A549 (cell line): ENCODE measurements around the gene TFDP2. TPM values are rescaled to one million over a fixed set of nuclear protein-coding genes. Genes with fewer than 3 reads are reported as not detected.
A peak's percentile ranks its signal among the peaks of the same experiment; 100 is the strongest.

Source experiments
- ATAC-seq, 2 experiments: fragments of 200-7000 bp in 1 of 2; fragments of >200 bp in 1 of 2; cut with Nextera tagmentation in 1 of 2; cut with Tn5 transposase in 1 of 2; 3 replicates each; pipeline versions ENCODE4 v1.8.0 to v1.9.1; 2018 to 2020; ENCODE audit warnings: mild to moderate bottlenecking in 1 of 2, moderate library complexity in 1 of 2
- CTCF ChIA-PET: fragments of 300-600 bp; sonication (Branson Sonifier 250); formaldehyde crosslinking; extraction: SDS; loops from one replicate; lab custom pipeline; 2021; ENCODE audit warnings: antibody characterized with exemption, inconsistent platforms; lab: Yijun Ruan, JAX
- POLR2A ChIA-PET: fragments of 350-600 bp; formaldehyde crosslinking; extraction: SDS; loops from one replicate; lab custom pipeline; 2021; ENCODE audit warnings: antibody characterized with exemption, inconsistent platforms; lab: Yijun Ruan, JAX
- DNase-seq, 2 experiments: peaks; one replicate each; pipeline versions ENCODE4 v3.0.0 to v3.0.0-alpha.2; 2011 to 2016; ENCODE audit warnings: low read depth in 1 of 2, low spot score in 1 of 2
- FAIRE-seq: peaks from 2 replicates; lab custom pipeline; 2011; peaks lifted over from hg19 to GRCh38; lab: Jason Lieb, UNC
- H3K27ac ChIP-seq, 2 experiments: fragments of >200 bp; sonication (Bioruptor Twin); formaldehyde crosslinking; 3 replicates each; pipeline ENCODE4 v1.5.1; 2016 to 2017
- H3K4me1 ChIP-seq: fragments of >200 bp; sonication (Bioruptor Twin); formaldehyde crosslinking; 3 replicates; pipeline ENCODE4 v1.6.1; 2016
- H3K4me2 ChIP-seq: fragments of >200 bp; sonication (Bioruptor Twin); formaldehyde crosslinking; 3 replicates; pipeline ENCODE4 v1.6.1; 2016
- H3K4me3 ChIP-seq: fragments of >200 bp; sonication (Bioruptor Twin); formaldehyde crosslinking; 3 replicates; pipeline ENCODE4 v1.5.1; 2016
- H3K9me3 ChIP-seq: fragments of >200 bp; sonication (Bioruptor Twin); formaldehyde crosslinking; 3 replicates; pipeline ENCODE4 v1.6.1; 2016
- CHD4 ChIP-seq: fragments of 200-600 bp; sonication (generic); IDR thresholded peaks from 2 replicates; pipeline ENCODE4 v1.6.1; 2016; ENCODE audit warnings: antibody characterized with exemption, mild to moderate bottlenecking, borderline replicate concordance
- EHF ChIP-seq: fragments of 250-450 bp; sonication (Bioruptor Pico); IDR thresholded peaks from 2 replicates; pipeline ENCODE4 v1.5.0; 2020; ENCODE audit warnings: mild to moderate bottlenecking
- FOSB ChIP-seq: fragments of 250-450 bp; sonication (Bioruptor Pico); IDR thresholded peaks from 2 replicates; pipeline ENCODE4 v1.5.0; 2020; ENCODE audit warnings: mild to moderate bottlenecking, moderate library complexity
- KDM1A ChIP-seq: fragments of 200-600 bp; sonication (generic); IDR thresholded peaks from 2 replicates; pipeline ENCODE4 v1.6.1; 2016; ENCODE audit warnings: low read depth, mild to moderate bottlenecking
- PHF8 ChIP-seq: fragments of 200-600 bp; sonication (generic); IDR thresholded peaks from 2 replicates; pipeline ENCODE4 v1.6.1; 2016; ENCODE audit warnings: low read depth, mild to moderate bottlenecking, antibody characterized with exemption, moderate library complexity, borderline replicate concordance
- POLR2AphosphoS2 ChIP-seq: conservative IDR thresholded peaks from 2 replicates; pipeline ENCODE4 v1.6.1; 2012; ENCODE audit warnings: low read length, improper control_type of control experiment, inconsistent platforms
- RAD21 ChIP-seq, 2 experiments: fragments of >200 bp in 1 of 2; sonication (Bioruptor Twin) in 1 of 2; formaldehyde crosslinking in 1 of 2; IDR thresholded peaks in 1 of 2; conservative IDR thresholded peaks in 1 of 2; 2 replicates in 1 of 2; 3 replicates in 1 of 2; pipeline ENCODE4 v1.6.1; 2012 to 2018; ENCODE audit warnings: inconsistent platforms in 1 of 2
- RNF2 ChIP-seq: fragments of 200-600 bp; sonication (generic); IDR thresholded peaks from 2 replicates; pipeline ENCODE4 v1.6.1; 2016; ENCODE audit warnings: low read depth, mild to moderate bottlenecking, antibody characterized with exemption, moderate library complexity, borderline replicate concordance
- ZC3H11A ChIP-seq: fragments of 450-650 bp; IDR thresholded peaks from 2 replicates; pipeline ENCODE4 v1.6.1; 2014; ENCODE audit warnings: antibody characterized with exemption, mild to moderate bottlenecking
- ZFP36 ChIP-seq: fragments of 450-650 bp; IDR thresholded peaks from 2 replicates; pipeline ENCODE4 v1.6.1; 2014; ENCODE audit warnings: borderline replicate concordance; ENCODE audit not compliant: partially characterized antibody
- ZNF302 ChIP-seq: fragments of 250-450 bp; sonication (Bioruptor Pico); IDR thresholded peaks from 2 replicates; pipeline ENCODE4 v1.9.0; 2021; ENCODE audit warnings: inconsistent platforms, mild to moderate bottlenecking, moderate library complexity
- WGBS: methylation state at CpG from one replicate; pipeline ENCODE4 v1.1.6; 2017; ENCODE audit errors: missing lambda C conversion rate; 5-methylcytosine and 5-hydroxymethylcytosine counted together
- polyA plus RNA-seq, 4 experiments: library from polyadenylated mRNA; depleted of rRNA in 3 of 4; stranded (reverse); fragments of >200 nt; fragmentation: RNase III in 1 of 4; extraction: RNeasy Plus Mini Kit Qiagen cat#74134 plus additional on column Dnase treatment in 1 of 4; gene quantifications; 2 replicates in 3 of 4; 3 replicates in 1 of 4; pipeline ENCODE4 v1.2.3, GENCODE V29; 2011 to 2017
- TF ChIP-seq, protein P1 (sequence below): fragments of 200-600 bp; sonication (generic); IDR thresholded peaks from 2 replicates; pipeline ENCODE4 v1.6.1; 2016; ENCODE audit warnings: antibody characterized with exemption, mild to moderate bottlenecking, moderate library complexity
- TF ChIP-seq, protein P2 (sequence below): fragments of 250-450 bp; sonication (Bioruptor Pico); IDR thresholded peaks from 2 replicates; pipeline ENCODE4 v1.5.0; 2021; ENCODE audit warnings: mild to moderate bottlenecking, moderate library complexity, borderline replicate concordance
- TF ChIP-seq, protein P3 (sequence below): fragments of >200 bp; sonication (Bioruptor Twin); formaldehyde crosslinking; IDR thresholded peaks from 3 replicates; pipeline ENCODE4 v1.5.1; 2016
- TF ChIP-seq, protein P4 (sequence below): fragments of >200 bp; sonication (Bioruptor Twin); formaldehyde crosslinking; IDR thresholded peaks from 3 replicates; pipeline ENCODE4 v1.6.1; 2016
- TF ChIP-seq, protein P5 (sequence below): IDR thresholded peaks from 2 replicates; pipeline ENCODE4 v1.6.1; 2012; ENCODE audit warnings: low read depth, borderline replicate concordance

The TFDP2 gene
- polyA plus RNA-seq, 2 of the 4 experiments (the other 2 are of a cell fraction), result 9.6 to 61.5 TPM

DNA sequence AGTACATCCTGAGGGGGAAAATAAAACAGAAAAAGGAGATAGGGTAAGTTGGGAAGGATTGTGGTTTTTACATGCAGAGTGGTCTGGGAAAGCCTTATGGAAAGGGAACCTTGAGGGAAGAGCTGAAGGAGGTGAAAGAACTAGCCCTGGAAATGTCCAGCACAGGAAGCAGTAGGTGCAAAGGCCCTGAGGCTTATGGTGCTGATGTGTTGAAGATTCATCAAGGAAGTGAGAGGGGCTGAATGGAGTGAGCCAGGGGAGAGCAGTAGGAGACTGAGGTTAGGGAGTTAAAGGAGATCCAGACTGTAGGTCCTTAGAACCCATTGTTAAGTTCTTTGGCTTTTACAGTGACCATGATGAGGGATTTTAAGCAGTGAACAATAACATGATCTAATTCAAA lies 239.9 kb downstream of the TFDP2 start:
- Histone ChIP-seq H3K9me3 (no peaks in the 10 kb centered on the region), H3K27ac (no peak overlapping the region), H3K4me3 (no peak overlapping the region), H3K4me2 (no peak overlapping the region), H3K4me1 (no peaks in the 10 kb centered on the region)
- DNase-seq (no peak), ATAC-seq (no peak), FAIRE-seq (no peak)
- POLR2A ChIA-PET, result no interaction called here
- CTCF ChIA-PET, result interaction anchor here (1.0 to 1.5 kb wide), 2 partner anchors 9 to 34 kb away, joined by 4 to 5 read pairs; no protein-coding TSS in a partner anchor
- TF ChIP-seq, protein P1, sequence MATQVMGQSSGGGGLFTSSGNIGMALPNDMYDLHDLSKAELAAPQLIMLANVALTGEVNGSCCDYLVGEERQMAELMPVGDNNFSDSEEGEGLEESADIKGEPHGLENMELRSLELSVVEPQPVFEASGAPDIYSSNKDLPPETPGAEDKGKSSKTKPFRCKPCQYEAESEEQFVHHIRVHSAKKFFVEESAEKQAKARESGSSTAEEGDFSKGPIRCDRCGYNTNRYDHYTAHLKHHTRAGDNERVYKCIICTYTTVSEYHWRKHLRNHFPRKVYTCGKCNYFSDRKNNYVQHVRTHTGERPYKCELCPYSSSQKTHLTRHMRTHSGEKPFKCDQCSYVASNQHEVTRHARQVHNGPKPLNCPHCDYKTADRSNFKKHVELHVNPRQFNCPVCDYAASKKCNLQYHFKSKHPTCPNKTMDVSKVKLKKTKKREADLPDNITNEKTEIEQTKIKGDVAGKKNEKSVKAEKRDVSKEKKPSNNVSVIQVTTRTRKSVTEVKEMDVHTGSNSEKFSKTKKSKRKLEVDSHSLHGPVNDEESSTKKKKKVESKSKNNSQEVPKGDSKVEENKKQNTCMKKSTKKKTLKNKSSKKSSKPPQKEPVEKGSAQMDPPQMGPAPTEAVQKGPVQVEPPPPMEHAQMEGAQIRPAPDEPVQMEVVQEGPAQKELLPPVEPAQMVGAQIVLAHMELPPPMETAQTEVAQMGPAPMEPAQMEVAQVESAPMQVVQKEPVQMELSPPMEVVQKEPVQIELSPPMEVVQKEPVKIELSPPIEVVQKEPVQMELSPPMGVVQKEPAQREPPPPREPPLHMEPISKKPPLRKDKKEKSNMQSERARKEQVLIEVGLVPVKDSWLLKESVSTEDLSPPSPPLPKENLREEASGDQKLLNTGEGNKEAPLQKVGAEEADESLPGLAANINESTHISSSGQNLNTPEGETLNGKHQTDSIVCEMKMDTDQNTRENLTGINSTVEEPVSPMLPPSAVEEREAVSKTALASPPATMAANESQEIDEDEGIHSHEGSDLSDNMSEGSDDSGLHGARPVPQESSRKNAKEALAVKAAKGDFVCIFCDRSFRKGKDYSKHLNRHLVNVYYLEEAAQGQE, result no peak
- TF ChIP-seq ZNF302 (CRISPR knock-in tag), result no peak
- TF ChIP-seq RAD21 (conservative IDR thresholded peaks at IDR 0.05 in 1 of 2, IDR thresholded peaks at IDR 0.05 in 1 of 2), result no peak
- TF ChIP-seq ZFP36, result no peak
- TF ChIP-seq FOSB (CRISPR knock-in tag), result no peak
- no peak for TF ChIP-seq ZC3H11A
- TF ChIP-seq CHD4, result no peak
- TF ChIP-seq, protein P2, sequence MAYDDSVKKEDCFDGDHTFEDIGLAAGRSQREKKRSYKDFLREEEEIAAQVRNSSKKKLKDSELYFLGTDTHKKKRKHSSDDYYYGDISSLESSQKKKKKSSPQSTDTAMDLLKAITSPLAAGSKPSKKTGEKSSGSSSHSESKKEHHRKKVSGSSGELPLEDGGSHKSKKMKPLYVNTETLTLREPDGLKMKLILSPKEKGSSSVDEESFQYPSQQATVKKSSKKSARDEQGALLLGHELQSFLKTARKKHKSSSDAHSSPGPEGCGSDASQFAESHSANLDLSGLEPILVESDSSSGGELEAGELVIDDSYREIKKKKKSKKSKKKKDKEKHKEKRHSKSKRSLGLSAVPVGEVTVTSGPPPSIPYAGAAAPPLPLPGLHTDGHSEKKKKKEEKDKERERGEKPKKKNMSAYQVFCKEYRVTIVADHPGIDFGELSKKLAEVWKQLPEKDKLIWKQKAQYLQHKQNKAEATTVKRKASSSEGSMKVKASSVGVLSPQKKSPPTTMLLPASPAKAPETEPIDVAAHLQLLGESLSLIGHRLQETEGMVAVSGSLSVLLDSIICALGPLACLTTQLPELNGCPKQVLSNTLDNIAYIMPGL (CRISPR knock-in tag), result no peak
- TF ChIP-seq EHF (CRISPR knock-in tag), result no peak
- no peak for TF ChIP-seq PHF8
- no peak for TF ChIP-seq KDM1A
- TF ChIP-seq, all 56 proteins: peak for 0

DNA sequence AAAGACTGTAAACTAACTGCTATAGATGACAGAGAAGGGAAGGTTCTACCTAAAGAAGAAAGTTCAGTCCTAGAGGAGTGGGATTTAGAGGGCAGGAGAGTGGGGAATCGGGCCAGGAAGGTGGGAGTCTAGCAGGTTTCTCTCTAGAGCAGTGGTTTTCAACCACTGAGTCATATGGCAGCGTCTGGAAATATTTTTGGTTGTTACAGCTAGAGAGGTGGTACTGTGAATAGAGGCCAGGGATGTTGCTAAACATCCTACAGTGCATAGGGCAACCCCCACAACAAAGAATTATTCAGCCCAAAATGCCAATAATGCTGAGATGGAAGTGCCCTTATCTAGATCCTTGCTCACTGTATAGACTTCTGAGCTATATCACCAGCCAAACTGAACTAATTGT lies 244.2 kb downstream of the TFDP2 start:
- POLR2A ChIA-PET, result no interaction called here
- 86% methylated on average over 2 of the region's 2 CpGs for WGBS

More for the DNA sequence above, 244.2 kb downstream of the TFDP2 start:
- no peak overlapping the region for H3K27ac ChIP-seq
- no peak for DNase-seq
- TF ChIP-seq PHF8 (no peak), ZC3H11A (no peak), RNF2 (no peak), POLR2AphosphoS2 (no peak)
- TF ChIP-seq, protein P3, sequence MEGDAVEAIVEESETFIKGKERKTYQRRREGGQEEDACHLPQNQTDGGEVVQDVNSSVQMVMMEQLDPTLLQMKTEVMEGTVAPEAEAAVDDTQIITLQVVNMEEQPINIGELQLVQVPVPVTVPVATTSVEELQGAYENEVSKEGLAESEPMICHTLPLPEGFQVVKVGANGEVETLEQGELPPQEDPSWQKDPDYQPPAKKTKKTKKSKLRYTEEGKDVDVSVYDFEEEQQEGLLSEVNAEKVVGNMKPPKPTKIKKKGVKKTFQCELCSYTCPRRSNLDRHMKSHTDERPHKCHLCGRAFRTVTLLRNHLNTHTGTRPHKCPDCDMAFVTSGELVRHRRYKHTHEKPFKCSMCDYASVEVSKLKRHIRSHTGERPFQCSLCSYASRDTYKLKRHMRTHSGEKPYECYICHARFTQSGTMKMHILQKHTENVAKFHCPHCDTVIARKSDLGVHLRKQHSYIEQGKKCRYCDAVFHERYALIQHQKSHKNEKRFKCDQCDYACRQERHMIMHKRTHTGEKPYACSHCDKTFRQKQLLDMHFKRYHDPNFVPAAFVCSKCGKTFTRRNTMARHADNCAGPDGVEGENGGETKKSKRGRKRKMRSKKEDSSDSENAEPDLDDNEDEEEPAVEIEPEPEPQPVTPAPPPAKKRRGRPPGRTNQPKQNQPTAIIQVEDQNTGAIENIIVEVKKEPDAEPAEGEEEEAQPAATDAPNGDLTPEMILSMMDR, result no peak
- TF ChIP-seq, protein P2 (CRISPR knock-in tag), result no peak
- TF ChIP-seq, protein P4, sequence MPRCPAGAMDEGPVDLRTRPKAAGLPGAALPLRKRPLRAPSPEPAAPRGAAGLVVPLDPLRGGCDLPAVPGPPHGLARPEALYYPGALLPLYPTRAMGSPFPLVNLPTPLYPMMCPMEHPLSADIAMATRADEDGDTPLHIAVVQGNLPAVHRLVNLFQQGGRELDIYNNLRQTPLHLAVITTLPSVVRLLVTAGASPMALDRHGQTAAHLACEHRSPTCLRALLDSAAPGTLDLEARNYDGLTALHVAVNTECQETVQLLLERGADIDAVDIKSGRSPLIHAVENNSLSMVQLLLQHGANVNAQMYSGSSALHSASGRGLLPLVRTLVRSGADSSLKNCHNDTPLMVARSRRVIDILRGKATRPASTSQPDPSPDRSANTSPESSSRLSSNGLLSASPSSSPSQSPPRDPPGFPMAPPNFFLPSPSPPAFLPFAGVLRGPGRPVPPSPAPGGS, result no peak
- TF ChIP-seq, protein P1, result no peak
- TF ChIP-seq, protein P5, sequence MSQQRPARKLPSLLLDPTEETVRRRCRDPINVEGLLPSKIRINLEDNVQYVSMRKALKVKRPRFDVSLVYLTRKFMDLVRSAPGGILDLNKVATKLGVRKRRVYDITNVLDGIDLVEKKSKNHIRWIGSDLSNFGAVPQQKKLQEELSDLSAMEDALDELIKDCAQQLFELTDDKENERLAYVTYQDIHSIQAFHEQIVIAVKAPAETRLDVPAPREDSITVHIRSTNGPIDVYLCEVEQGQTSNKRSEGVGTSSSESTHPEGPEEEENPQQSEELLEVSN, result no peak
- H3K4me1 ChIP-seq, result no peaks in the 10 kb centered on the region
- ATAC-seq, result 0 out of 6 replicates have a peak, but pooled peaks of 1 of the 2 experiments have one; percentile 34
- peaks cover 4% of the 10 kb centered on the region; the same call in 2 of the 3 replicates for H3K9me3 ChIP-seq
- no peak overlapping the region for H3K4me2 ChIP-seq
- FAIRE-seq, result no peak
- no peak overlapping the region for H3K4me3 ChIP-seq
- CTCF ChIA-PET, result interaction anchor here (0.6 to 2.7 kb wide), 3 partner anchors 9 to 1016 kb away, joined by 3 to 11 read pairs (median 3); partner anchors contain the start of gene RNF7
